Measurements from ENCODE around the gene ZNF827.

DNA sequence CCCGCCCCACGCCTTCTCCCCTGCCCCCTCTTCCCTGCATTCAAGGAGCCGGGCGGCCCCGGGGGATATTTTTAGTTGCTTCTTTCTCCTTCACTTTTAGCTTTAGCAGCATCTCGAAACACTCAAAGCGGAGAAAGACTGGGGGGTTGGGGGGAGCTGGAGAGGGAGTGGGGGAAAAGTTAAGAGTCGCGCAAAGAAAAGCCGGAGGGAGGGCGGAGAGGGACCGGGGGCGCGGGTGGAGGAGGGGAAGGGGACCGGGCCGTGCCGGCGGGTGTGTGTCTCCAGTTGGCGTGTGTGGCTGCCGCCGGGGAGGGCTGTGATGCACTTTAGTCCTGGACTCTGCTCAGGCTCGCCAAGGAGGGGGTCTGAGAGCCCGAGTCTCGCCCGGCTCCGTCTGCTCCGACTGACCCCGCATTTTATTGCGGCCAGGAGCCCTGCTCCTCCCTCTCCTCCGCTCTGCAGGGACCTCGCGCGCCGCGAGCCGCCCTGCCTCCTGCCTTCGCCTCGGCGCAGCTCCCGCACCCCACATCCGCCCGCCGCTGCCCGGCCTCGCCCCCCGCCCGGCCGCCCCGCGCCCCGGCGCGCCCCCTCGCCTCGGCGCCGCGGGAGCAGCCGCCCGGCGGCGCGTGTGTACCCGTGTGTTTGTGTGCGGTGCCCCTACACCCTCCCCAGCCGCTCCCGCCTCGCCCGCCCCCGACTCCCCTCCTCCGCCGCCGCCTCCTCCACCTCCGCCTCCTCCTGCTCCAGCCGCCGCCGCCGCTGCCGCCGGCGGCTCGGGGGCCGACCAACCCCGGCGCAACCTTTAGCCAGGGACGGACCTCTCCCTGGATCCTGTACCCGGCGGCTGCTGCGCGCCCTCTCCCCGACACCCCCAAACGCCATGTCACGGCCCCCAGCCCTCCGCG lies 1.4 kb downstream of the ZNF827 start:
- TF ChIP-seq CTCF (tag by site-specific recombination; IDR thresholded peaks at IDR 0.05) (no peak), TCF7L2 (IDR thresholded peaks at IDR 0.05; ENCODE audit: borderline replicate concordance, low read depth, low read length) (no peak)

Measured in HEK293 (cell line).